Natural killer cell treated with Interleukin-12 subunit alpha and Interleukin-12 subunit beta and Interleukin-15 and Interleukin-18, amount 100 ng/mL, for 72 hours (primary cell): Measurements from ENCODE around the gene LSP1. TPM values are rescaled to one million over a fixed set of nuclear protein-coding genes. Genes with fewer than 3 reads are reported as not detected.

Experiments used
- ATAC-seq, 2 donors: fragments of 150-1000 bp; cut with Tn5 transposase in 1 of 2; sonication (Bioruptor Pico), chemical (Tn5 transposase) in 1 of 2; 2 replicates each; pipeline ENCODE4 v1.10.0; 2021
- DNase-seq: peaks from one replicate; pipeline ENCODE4 v3.0.0; 2022; ENCODE audit warnings: low spot score
- H3K27ac Mint-ChIP-seq, 2 donors: 1 replicate in 1 of 2; 2 replicates in 1 of 2; pipeline ENCODE4 v1.8.0; 2022; ENCODE audit warnings: mixed read lengths in 2 of 2, mild to moderate bottlenecking in 1 of 2, moderate library complexity in 1 of 2
- H3K27me3 Mint-ChIP-seq, 2 donors: 1 replicate in 1 of 2; 2 replicates in 1 of 2; pipeline ENCODE4 v1.8.0; 2022; ENCODE audit warnings: mixed read lengths in 2 of 2
- H3K36me3 Mint-ChIP-seq: one replicate; pipeline ENCODE4 v1.8.0; 2022; ENCODE audit warnings: mixed read lengths
- H3K4me1 Mint-ChIP-seq, 2 donors: 1 replicate in 1 of 2; 2 replicates in 1 of 2; pipeline ENCODE4 v1.8.0; 2022; ENCODE audit warnings: low read depth in 2 of 2, mixed read lengths in 2 of 2, mild to moderate bottlenecking in 1 of 2
- H3K4me3 Mint-ChIP-seq: one replicate; pipeline ENCODE4 v1.8.0; 2022; ENCODE audit warnings: mixed read lengths
- H3K9me3 Mint-ChIP-seq: 2 replicates; pipeline ENCODE4 v1.8.0; 2022; ENCODE audit warnings: mixed read lengths
- total RNA-seq, 2 donors: library from RNA; stranded (reverse); gene quantifications; one replicate each; pipeline ENCODE4 v1.2.3, GENCODE V29; 2022

The LSP1 gene
- total RNA-seq, 2 donors from 2014 or later = 240 to 358 TPM

DNA sequence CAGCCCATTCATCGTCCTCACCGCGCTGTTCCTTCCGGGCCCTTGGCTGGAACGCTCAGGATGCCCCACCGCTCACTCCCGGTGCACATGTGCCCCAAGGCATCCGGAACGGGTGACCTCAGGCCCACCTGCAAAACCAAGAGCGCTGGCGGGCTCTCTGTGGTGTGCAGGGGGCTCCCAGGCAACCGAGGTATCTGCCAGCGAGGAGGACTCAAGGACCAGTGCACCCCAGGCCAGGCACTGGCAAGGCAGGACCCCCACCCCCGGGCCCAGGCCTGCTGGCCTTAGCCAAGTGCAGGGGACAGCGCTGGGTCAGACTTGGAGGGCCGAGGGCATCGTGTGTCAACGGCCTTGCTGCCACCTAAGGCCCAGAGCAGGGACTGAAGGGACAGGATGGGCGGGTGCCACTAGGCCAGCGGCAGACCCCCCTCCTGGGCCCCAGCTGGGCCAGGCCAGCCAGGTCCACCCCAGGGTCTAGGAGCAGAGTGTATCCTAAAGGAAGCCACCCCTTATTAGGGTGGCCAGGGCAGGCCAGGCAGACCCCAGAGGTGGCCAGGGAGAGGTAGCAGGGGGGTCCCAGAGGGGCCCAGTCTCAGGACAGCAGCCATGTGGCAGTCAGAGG is 75.1 kb downstream of the LSP1 start:
- peaks cover 15 to 17% of the 10 kb centered on the region in 2 donors for H3K27me3 Mint-ChIP-seq
- no peak overlapping the region for H3K27ac Mint-ChIP-seq
- H3K9me3 Mint-ChIP-seq = no peaks in the 10 kb centered on the region
- DNase-seq = peak; percentile 56
- peak in 1 of 2 donors; percentile 8 for ATAC-seq
- H3K36me3 Mint-ChIP-seq = no peaks in the 10 kb centered on the region
- H3K4me1 Mint-ChIP-seq = peaks cover 4 to 12% of the 10 kb centered on the region in 2 donors
- H3K4me3 Mint-ChIP-seq = no peak overlapping the region

DNA sequence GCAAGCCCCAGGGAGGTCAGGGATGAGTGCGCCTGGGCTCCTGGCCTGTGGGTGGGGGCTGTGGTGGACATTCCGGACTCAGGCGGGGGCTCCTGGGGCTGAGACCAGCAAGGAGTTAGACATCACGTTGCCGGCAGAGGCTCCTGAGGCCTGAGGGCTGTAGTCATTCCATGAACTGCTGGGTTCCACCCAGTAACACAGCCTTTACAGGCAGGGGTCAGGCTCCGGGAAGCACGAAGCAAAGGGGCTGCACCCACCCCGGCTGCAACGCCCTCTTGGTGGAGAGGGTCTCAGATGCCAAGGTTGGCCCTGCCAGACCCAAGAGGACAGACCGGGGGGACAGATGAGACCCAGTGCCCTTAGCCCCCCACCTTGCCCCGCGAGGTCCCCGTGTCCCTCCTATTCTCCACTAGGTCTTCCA is 75.6 kb downstream of the LSP1 start:
- H3K27me3 Mint-ChIP-seq = peaks cover 19 to 21% of the 10 kb centered on the region in 2 donors
- H3K4me1 Mint-ChIP-seq = peaks cover 9 to 12% of the 10 kb centered on the region in 2 donors
- no peaks in the 10 kb centered on the region for H3K36me3 Mint-ChIP-seq
- no peak for ATAC-seq
- H3K4me3 Mint-ChIP-seq = no peak overlapping the region
- H3K27ac Mint-ChIP-seq = no peak overlapping the region
- no peaks in the 10 kb centered on the region for H3K9me3 Mint-ChIP-seq
- peak; percentile 54 for DNase-seq

DNA sequence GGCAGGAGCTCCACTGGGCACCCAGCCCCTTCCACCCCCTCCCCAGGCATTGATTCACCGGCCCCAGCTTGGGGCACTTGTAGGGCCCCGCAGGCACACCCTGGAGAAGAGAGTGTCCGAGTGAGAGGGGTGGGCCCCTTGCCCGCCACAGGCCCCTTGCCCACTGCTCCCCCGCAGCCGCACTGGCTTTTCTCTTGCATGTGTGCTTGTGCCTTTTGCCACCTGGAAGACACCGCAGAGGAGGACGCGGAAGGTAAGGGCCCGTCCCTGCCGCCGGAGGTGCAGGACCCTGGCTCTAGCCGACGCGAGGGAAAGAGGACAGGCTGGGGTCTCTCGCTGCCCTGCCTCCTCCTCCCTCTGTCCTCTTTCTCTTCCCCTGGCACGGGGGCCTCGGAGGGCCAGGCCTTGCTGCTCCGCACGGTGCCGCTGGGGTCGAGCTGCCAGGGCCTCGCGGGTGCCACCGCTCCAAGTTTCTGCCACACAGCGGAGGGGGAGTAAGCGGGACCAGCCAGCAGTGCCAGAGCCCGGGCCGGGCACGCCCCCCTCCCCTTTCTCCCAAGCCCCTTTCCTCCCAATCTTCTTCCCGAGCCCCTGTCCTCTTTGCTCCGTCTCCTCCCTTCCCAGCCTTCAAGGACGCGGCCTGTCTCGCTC is 76.1 kb downstream of the LSP1 start:
- ATAC-seq = no peak

DNA sequence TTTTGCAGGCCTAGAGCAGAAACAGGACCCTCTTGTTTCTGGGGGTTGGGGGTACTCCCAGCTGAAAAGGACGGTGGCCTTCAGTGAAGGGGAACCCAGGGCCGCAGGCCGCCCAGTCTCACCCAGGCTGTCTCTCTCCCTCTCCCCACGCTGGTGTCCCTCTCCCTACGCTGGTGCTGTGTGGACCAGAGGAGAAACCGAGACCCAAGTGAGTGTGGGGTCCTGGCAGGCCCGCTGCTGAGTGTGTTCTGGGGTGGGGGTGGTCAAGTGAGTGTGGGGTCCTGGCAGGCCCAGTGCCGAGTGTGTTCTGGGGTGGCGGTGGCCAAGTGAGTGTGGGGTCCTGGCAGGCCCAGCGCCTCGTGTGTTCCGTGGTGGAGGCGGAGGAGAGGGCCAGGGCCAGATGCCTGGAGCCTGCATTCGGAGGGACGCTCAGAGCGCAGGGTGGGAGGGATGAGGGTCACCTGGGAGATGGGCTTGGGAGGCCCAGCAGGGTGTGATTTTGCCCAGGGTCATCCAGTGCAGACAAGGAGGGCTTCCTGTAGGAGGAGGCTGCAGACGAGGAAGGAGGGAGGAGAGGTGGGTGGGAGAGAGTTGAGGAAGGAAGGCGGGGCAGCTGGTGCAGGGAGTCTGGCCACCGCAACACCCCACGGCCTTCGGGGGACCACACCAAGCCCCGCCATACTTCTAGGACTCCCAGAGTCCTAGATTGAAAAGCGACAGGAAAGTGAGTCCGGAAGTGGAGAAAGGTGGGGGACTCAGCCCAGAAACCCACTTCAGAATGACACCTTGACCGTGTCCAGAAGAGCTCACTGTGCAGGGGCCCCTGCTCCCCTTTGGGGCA is 77.0 kb downstream of the LSP1 start:
- DNase-seq (no peak), ATAC-seq (no peak)
- H3K27ac Mint-ChIP-seq = no peak overlapping the region
- H3K9me3 Mint-ChIP-seq = no peaks in the 10 kb centered on the region
- peaks cover 9% of the 10 kb centered on the region in 2 donors for H3K4me1 Mint-ChIP-seq
- H3K27me3 Mint-ChIP-seq = peaks cover 12 to 21% of the 10 kb centered on the region in 2 donors
- H3K36me3 Mint-ChIP-seq = no peaks in the 10 kb centered on the region
- no peak overlapping the region for H3K4me3 Mint-ChIP-seq

More for the DNA sequence above, 76.1 kb downstream of the LSP1 start:
- Mint-ChIP-seq H3K27ac (no peak overlapping the region), H3K9me3 (no peaks in the 10 kb centered on the region), H3K27me3 (peaks cover 14 to 21% of the 10 kb centered on the region in 2 donors), H3K4me1 (peaks cover 9% of the 10 kb centered on the region in 2 donors), H3K36me3 (no peaks in the 10 kb centered on the region), H3K4me3 (no peak overlapping the region)
- DNase-seq = no peak

DNA sequence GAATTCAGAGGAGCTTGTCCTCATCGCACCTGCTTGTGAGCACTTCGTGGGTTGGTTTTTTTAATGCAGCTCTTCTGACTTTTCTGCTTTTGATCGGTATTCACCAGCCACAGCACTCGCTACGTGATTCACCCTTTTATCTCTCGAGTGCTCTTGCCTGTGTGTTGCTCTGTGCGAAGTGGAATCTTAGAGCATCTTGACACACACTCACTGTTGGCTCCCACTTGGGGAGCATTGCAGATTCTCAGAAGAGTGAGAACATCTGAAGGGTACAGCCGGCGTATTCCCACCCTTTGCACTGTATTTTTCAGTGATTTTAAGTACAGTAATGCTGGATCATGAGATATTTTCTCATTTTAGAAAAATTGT is 77.6 kb downstream of the LSP1 start:
- no peaks in the 10 kb centered on the region for H3K9me3 Mint-ChIP-seq
- H3K4me1 Mint-ChIP-seq = peaks cover 9% of the 10 kb centered on the region in 2 donors
- H3K4me3 Mint-ChIP-seq = no peak overlapping the region
- DNase-seq = no peak
- H3K27ac Mint-ChIP-seq = no peak overlapping the region
- H3K27me3 Mint-ChIP-seq = peaks cover 12 to 21% of the 10 kb centered on the region in 2 donors
- ATAC-seq = no peak
- H3K36me3 Mint-ChIP-seq = no peaks in the 10 kb centered on the region

DNA sequence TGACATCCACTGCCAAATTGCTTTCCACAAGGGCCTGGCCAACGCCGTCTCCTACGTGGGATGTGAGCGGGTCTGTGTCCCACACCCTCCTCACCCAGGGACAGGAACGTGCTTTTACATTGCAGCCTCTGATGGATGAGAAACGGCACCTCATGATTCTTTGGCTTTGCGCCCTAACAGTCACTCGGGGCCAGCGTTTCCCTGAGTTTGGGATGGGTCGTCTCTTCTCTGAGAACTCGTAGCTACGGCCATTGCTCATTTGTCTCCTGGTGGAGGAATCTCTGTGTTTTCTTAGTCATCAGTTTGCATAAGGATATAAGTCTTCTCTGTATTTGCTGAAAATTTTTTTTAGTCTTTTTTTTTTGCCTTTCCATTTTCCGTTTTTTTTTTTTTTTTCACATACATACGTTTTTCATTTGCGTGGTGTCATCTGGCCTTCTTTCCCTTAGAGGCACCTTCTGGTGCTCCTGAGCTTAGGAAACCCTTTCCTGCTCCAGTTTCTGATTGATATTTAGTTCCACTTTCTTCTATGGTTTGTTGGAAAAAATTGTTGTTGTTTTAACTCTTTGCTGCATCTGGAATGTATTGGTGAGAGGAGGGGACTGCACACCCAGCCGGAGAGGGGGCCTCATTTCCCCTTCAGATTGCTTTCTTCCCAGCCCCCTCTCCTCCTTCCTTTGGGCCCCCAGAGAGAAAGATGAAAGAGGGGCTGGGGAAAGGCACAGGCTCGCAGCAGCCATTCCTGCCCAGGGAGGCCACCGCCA is 78.6 kb downstream of the LSP1 start:
- Mint-ChIP-seq H3K27ac (no peak overlapping the region), H3K27me3 (peaks cover 12 to 19% of the 10 kb centered on the region in 2 donors), H3K36me3 (no peaks in the 10 kb centered on the region), H3K4me3 (no peak overlapping the region), H3K9me3 (no peaks in the 10 kb centered on the region), H3K4me1 (peaks cover 6 to 9% of the 10 kb centered on the region in 2 donors)
- ATAC-seq = no peak
- no peak for DNase-seq

DNA sequence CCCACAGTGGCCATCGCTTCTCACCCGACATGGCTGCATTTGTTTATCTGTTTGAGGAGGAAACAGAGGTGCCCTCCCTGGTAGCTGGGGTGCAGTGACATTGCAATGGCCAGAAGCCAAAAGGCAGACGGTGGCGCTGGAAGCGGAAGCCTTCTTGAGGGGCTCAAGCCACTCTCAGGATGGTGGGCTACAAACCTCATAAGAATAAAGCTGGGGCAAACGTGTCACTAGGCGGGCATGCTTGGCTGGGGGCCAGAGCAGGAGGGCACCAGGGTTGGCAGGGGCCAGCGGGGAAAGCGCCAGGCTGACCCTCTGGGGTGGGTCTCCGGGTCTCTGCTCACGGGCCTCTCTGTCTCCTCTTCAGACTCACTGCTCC is 79.2 kb downstream of the LSP1 start:
- Mint-ChIP-seq H3K9me3 (no peaks in the 10 kb centered on the region), H3K4me3 (no peak overlapping the region), H3K36me3 (no peaks in the 10 kb centered on the region), H3K27ac (no peak overlapping the region), H3K27me3 (peaks cover 12 to 17% of the 10 kb centered on the region in 2 donors), H3K4me1 (peaks cover 4 to 9% of the 10 kb centered on the region in 2 donors)
- no peak for ATAC-seq
- DNase-seq = no peak

DNA sequence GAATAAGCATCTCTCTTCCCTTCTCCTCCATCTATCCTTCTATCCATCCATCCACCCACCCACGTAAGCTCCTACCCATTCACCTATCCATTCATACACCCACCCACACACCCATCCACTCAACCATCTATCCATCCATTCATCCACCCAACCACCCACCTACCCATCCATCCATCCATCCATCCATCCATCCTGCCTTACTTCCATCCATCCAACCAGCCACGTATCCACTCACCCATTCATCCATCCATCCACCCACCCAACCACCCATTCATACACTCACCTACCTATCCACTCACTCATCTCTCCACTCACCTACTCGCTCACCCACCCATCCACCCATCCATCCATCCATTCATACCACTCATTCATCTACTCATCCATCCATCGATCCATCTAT is 79.8 kb downstream of the LSP1 start:
- no peak for ATAC-seq
- no peak for DNase-seq
- no peak overlapping the region for H3K27ac Mint-ChIP-seq
- H3K27me3 Mint-ChIP-seq = peaks cover 12 to 17% of the 10 kb centered on the region in 2 donors
- no peaks in the 10 kb centered on the region for H3K9me3 Mint-ChIP-seq
- H3K36me3 Mint-ChIP-seq = no peaks in the 10 kb centered on the region
- no peak overlapping the region for H3K4me3 Mint-ChIP-seq
- H3K4me1 Mint-ChIP-seq = peaks cover 4 to 9% of the 10 kb centered on the region in 2 donors

DNA sequence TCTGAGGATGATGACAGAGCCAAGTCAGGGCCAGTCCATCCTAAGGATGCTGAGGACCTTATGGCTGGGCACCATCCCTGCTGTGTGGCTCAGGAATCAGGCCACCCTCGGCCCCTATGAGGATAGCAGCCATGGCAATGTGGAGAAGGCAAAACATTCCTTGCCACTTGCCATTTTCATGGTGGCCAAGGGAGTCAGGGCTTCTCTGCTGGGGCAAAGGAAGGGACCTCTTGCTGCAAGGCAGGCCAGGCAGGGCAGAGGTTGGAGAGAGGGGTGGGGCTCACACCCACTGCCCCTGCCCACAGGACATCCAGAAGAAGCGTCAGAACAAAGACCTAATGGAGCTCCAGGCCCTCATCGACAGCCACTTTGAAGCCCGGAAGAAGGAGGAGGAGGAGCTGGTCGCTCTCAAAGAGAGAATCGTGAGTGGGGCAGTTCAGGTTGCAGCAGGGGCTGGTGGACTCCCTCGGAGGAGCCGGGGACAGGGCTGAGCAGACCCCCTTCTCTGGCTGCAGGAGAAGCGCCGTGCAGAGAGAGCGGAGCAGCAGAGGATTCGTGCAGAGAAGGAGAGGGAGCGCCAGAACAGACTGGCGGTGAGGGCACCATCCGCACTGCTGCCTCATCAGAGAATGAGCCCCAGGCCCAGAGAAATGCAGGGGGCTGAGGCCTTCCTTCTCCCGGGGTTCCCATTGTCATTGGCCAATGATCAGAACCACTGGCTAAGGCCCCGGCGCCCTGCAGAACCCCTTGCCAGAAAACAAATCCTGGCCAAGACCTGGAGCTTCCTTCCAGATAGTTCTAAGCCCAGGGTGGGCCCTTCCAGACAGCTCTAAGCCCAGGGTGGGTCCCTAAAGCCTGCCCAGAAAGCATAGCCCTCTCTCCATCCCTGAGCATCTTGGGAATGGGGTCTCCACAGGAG is 80.8 kb downstream of the LSP1 start:
- DNase-seq (no peak), ATAC-seq (no peak)
- Mint-ChIP-seq H3K36me3 (no peaks in the 10 kb centered on the region), H3K9me3 (no peaks in the 10 kb centered on the region), H3K4me1 (peaks cover 4 to 9% of the 10 kb centered on the region in 2 donors), H3K27ac (no peak overlapping the region), H3K4me3 (no peak overlapping the region), H3K27me3 (peaks cover 12 to 17% of the 10 kb centered on the region in 2 donors)

DNA sequence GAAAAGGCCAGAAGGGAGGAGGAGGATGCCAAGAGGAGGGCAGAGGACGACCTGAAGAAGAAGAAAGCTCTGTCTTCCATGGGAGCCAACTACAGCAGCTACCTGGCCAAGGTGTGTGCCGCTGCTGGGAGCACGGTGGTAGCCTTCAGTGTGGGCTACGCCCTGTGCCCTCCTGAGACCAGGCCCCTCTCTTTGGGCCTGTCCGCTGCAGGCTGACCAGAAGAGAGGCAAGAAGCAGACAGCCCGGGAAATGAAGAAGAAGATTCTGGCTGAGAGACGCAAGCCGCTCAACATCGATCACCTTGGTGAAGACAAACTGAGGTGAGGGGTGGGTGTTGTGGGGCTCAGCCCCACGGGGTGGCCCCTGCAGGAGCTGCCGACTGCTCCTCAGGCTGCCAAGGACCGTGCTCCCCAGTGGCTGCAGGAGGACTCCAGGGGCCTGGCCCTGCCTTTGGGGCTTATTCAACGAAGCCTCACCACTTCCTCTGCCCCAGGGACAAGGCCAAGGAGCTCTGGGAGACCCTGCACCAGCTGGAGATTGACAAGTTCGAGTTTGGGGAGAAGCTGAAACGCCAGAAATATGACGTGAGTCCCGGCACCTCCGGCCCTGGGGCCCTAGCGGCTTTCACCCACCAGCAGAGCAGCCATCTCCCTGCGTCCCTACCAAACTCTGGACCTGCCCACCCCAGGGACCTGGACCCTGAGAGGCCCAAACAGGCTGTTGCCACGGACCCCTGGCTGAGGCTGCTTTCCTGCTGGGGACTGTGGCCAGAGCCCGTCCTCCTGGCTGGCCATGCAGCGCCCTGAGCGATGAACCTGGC is 81.7 kb downstream of the LSP1 start:
- H3K4me1 Mint-ChIP-seq = peaks cover 8 to 14% of the 10 kb centered on the region in 2 donors
- no peaks in the 10 kb centered on the region for H3K36me3 Mint-ChIP-seq
- H3K4me3 Mint-ChIP-seq = no peak overlapping the region
- H3K27me3 Mint-ChIP-seq = peaks cover 12 to 17% of the 10 kb centered on the region in 2 donors
- no peaks in the 10 kb centered on the region for H3K9me3 Mint-ChIP-seq
- ATAC-seq = no peak
- H3K27ac Mint-ChIP-seq = no peak overlapping the region
- DNase-seq = no peak

DNA sequence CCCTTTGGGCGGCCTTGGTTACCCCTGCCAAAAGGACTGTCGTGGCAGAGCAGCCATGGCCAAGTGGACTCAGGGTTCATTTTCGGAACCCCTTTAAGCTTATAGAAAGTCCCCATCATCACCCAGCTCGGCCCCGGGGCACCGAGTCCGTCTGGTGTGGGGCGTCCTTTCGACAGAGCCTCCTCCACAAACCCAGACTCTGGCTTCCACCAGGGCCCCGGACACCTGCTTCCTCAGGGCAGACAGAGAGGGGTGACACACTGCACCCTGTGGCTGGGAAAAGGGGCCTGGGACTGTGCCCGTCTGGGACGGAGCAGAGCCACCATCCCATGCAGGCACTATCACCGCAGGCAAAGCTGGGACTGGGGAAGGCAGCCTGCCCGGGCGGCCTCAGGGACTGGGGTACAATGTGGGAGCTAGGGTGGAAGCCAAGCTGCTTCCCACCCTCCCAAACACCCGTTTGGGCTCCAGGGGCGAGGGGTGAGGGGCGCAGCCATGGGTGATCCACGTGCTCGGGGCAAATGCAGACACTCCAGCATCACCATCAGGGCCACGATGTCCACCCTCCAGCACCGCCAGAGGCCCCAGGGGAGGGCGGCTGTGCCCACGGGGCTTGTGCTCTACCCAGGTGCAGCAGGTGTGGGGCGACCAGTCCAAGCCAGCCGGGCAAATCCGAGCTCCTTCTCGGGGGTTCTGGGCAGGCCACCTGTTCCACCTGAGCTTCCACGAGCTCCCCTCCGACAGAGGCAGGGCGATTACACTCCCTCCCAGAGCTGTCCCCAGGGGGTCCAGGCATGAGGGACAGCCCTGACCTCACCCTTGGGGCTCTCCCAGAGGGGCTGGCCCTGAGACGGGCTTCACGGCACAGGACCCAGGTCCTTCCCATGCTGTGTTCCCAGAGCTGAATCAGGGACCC is 82.5 kb downstream of the LSP1 start:
- no peak overlapping the region for H3K27ac Mint-ChIP-seq
- ATAC-seq (no peak), DNase-seq (peak; percentile 60)
- no peaks in the 10 kb centered on the region for H3K36me3 Mint-ChIP-seq
- no peak overlapping the region for H3K4me3 Mint-ChIP-seq
- peaks cover 12 to 17% of the 10 kb centered on the region in 2 donors for H3K27me3 Mint-ChIP-seq
- H3K4me1 Mint-ChIP-seq = peaks cover 15 to 21% of the 10 kb centered on the region in 2 donors
- no peaks in the 10 kb centered on the region for H3K9me3 Mint-ChIP-seq
